GM06990 (cell line): ENCODE results near the gene CD84.
A peak's percentile ranks its signal among the peaks of the same experiment; 100 is the strongest.

Source experiments
- DNase-seq: peaks from one replicate; pipeline ENCODE4 v3.0.0-alpha.2; 2011; ENCODE audit not compliant: insufficient read length; ENCODE audit errors: extremely low read depth
- H3K27me3 ChIP-seq: replicated peaks from 2 replicates; pipeline ENCODE4 v1.6.0; 2011; ENCODE audit warnings: low read length; ENCODE audit not compliant: control insufficient read depth, insufficient read depth
- H3K36me3 ChIP-seq: 2 replicates; pipeline ENCODE4 v1.5.1; 2011; ENCODE audit warnings: low read length; ENCODE audit not compliant: control insufficient read depth, insufficient read depth
- H3K4me3 ChIP-seq: replicated peaks from 2 replicates; pipeline ENCODE4 v1.5.1; 2011; ENCODE audit warnings: low read depth, mild to moderate bottlenecking, control low read depth, low read length
- TF ChIP-seq, protein P1 (sequence below): IDR thresholded peaks from 2 replicates; pipeline ENCODE4 v1.5.1; 2011; ENCODE audit warnings: low read length, control low read depth, mild to moderate bottlenecking, inconsistent platforms; ENCODE audit not compliant: insufficient read depth, poor library complexity, severe bottlenecking

Gene CD84

DNA sequence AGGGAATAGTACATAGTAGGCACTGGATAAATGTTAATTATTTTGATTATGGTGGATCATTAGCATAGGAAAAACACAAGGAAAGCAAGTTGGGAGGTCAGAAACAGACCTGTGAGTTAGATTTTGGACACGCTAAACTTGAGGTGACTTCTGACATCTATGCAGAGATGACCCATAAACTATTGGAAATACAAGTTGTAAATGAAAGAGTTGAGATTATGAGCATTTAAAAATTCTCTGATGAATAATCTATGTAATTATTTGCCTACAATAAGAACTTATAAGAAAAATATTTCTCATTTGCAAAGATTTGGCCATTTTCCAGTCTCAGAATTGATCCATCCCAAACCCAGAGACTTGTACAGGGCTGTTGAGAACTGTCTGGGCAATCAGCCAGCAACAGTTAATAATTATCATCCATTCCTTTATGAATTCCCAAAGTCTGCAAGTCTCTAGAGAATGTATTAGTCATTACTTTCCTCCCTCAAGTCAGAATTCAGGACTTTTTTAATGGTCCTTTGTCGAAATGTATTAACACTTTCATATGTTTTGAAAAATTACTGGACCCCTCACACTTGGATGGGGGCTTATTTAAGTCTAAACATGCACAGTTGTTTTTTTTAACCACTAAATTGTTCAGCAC is 36.9 kb downstream of the CD84 start:
- Histone ChIP-seq H3K36me3 (no peaks in the 10 kb centered on the region), H3K27me3 (no peaks in the 10 kb centered on the region), H3K4me3 (no peak overlapping the region)
- TF ChIP-seq, protein P1, sequence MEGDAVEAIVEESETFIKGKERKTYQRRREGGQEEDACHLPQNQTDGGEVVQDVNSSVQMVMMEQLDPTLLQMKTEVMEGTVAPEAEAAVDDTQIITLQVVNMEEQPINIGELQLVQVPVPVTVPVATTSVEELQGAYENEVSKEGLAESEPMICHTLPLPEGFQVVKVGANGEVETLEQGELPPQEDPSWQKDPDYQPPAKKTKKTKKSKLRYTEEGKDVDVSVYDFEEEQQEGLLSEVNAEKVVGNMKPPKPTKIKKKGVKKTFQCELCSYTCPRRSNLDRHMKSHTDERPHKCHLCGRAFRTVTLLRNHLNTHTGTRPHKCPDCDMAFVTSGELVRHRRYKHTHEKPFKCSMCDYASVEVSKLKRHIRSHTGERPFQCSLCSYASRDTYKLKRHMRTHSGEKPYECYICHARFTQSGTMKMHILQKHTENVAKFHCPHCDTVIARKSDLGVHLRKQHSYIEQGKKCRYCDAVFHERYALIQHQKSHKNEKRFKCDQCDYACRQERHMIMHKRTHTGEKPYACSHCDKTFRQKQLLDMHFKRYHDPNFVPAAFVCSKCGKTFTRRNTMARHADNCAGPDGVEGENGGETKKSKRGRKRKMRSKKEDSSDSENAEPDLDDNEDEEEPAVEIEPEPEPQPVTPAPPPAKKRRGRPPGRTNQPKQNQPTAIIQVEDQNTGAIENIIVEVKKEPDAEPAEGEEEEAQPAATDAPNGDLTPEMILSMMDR: no peak
- no peak for DNase-seq

DNA sequence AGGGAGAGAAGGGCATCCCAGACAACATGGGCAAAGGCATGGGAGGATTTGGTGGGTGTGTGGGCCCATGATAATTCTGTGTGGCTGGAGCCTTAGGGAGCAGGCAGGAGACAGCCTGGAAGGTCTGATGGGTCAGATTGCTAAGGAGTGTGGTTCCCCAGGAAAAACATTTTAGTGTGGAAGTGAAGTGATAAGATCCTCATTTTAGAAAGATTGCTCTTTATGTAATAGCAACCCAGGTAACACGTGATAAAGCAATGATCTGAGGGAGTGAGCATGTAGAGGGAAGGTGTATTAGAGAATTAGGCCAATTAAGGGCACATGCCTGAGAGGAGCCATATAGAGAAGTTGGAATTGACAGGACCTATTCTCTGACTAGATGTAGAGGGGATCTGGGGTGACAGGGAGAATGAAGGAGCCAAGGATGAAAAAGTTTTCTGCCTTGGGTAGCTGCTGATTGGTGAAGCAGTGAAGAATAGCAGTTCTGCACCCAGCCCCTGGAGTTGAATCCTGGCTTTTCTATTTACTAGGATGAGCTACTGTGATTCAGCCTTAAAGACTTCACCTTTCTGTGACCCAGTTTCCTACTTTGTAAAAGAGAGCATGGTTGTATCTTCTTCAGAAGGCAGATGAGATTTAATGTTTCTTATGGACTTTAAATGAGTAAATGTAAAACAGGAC is 37.5 kb downstream of the CD84 start:
- TF ChIP-seq, protein P1: no peak
- H3K27me3 ChIP-seq: no peaks in the 10 kb centered on the region
- no peak overlapping the region for H3K4me3 ChIP-seq
- no peaks in the 10 kb centered on the region for H3K36me3 ChIP-seq
- DNase-seq: no peak

- H3K4me3 ChIP-seq: no peak overlapping the region
- H3K27me3 ChIP-seq: no peaks in the 10 kb centered on the region
These were observed 38.5 kb downstream of the CD84 start for GRCh38 chr1:160540859-160541233.

DNA sequence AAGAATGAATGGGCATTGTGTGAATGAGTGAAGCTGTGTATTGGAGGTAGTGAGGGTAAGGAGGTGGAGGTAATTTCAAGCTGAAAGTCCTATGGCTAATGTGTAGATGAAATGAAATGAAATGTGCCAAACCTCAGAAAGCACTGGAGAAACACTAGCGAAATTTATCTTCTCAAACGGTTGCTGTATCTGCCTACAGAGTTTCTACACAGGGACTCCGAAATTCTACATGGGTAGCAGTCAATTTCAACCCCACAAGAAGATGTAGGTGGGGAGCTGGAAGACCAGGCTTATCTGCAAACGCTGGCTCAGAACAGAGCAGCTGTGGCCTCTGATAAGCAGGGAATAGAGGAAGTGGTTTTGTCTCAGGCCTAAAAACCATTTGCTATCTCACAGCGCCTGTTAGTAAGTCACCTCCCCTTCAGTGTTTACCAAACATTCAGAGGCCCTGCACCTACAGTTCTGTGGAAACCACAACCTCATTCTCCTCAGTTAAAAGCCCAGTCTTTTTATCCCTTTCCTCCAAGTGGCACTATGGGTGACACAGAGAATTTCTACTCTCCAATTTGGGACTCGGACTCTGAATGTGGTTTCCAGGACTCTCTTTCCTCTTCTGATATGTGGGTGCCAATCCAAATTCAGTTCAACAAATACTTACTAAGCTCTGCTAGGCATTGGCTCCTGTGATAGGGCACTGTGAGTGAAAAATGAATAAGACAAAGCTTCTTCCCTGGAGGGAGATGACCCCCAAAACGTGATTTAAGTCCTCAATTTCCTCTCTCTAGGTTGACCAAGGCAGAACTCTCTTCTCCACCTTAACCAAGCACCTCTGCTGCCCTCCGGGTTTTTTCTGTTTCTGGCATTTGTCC is 39.1 kb downstream of the CD84 start:
- Histone ChIP-seq H3K36me3 (no peaks in the 10 kb centered on the region), H3K27me3 (no peaks in the 10 kb centered on the region), H3K4me3 (no peak overlapping the region)
- peak; percentile 74 for DNase-seq
- TF ChIP-seq, protein P1: no peak

More at GRCh38 chr1:160540859-160541233, 38.5 kb downstream of the CD84 start:
- no peaks in the 10 kb centered on the region for H3K36me3 ChIP-seq
- TF ChIP-seq, protein P1: no peak
- no peak for DNase-seq

DNA sequence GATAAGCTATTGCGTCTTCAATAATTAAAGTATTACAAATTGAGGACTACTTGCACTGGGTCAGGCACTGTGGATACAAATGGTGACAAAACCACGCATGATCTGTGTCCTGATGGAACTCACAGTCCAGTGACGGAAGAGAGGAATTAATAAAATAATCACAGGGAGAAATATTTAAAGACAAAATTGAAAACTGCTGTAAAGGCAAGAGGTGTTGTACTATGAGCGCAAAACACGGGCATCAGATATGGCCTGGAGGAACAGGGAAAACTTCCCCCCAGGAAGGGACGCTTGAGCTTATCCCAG is 39.7 kb downstream of the CD84 start:
- Histone ChIP-seq H3K27me3 (no peaks in the 10 kb centered on the region), H3K4me3 (no peak overlapping the region), H3K36me3 (no peaks in the 10 kb centered on the region)
- no peak for DNase-seq
- TF ChIP-seq, protein P1: no peak
